ENCODE results near the gene LRRFIP2.
"Not testable (repeated sequence)": the region's sequence is repeated elsewhere in the genome, so short reads cannot be mapped to it uniquely, and the experiment has no call there.

Gene LRRFIP2

DNA sequence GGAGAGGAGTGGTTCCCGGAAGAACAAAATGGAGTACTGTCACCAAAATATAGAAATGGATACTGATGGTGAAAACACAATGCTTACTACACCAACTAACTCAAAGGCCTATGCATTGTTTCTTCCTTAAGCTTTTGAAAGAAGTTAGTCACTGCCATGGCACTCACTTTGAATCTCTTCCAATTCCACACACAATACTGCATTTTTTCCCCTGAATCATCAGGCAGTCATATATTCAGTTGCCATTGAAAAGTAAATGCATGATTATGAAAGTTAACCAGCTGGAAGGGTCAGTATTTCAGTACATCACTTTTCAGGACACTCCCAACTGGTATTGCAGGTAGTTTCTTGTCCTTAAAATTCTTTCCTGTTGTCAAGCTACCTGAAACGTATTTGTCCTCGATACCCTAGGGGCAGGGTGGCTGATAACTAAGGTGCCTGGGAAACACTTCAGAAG lies 9.0 kb upstream of the LRRFIP2 start:
- DNase-seq, result no peak

DNA sequence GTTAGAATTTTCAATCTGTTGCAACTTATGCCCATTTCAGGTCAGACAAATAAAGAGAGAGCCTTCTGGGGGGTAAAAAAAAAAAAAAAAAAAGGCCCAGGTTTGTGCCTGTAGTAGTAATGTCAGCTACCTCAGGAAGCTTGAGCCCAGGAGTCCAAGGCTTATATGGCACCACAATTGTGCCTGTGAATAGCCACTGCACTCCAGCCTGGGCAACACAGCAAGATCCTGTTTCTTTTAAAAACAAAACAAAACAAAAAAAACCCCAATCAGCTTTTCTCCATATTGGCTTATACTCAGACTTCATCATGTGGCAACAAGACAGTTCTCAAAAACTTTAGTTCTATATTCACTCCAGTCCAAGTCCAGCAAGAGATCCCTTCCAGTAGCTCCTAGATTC lies 8.4 kb upstream of the LRRFIP2 start:
- no peak for DNase-seq

DNA sequence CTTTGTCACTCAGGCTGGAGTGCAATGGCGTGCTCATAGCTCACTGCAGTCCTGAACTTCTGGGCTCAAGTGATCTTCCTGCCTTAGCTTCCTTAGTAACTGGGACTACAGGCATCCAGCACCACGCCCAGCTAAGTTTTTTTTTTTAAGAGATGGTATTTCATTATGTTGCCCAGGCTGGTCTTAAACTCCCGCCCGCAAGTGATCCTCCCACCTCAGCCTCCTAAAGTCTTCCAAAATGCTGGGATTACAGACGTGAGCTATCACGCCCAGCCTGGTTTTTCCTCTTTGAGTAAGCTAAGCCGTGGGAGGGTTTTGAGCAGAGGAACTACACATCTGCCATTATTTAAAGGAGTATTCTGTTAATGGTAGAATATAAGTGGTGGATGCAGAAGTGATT lies 7.4 kb upstream of the LRRFIP2 start:
- DNase-seq, result no peak

DNA sequence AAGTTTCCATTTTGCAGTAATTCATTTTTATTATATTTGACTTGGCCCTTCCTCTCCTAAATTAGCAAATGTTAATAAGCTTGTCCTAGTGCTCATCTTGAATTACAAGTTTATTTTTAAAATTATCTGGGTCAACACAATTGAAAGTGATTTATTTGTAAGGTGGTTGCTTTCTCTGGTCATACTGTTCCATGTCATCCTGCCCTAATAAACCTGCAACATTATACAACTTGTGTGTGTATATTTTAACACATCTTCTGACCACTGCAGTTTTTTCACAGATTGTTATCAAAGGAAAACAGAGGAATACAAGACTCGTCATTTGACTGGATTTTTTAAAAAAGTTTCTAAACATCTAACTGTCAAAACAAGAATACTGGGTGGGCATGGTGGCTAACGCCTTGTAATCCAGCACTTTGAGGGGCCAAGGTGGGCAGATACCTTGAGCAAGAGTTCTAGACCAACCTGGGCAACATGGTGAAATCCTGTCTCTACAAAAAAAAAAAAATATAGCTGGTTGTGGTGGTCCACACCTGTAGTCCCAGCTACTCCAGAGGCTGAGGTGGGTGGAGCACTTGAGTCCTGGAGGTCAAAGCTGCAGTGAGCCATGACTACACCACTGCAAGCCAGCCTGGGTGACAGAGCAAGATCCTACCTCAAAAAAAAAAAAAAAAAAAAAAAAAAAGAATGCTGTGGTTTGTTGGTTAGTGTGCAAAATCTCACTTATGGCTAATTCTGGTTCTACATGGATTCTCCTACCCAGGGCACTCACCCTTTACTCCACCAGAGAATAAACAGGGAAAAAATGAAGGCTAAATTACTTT lies 5.0 kb upstream of the LRRFIP2 start:
- no peak for DNase-seq

DNA sequence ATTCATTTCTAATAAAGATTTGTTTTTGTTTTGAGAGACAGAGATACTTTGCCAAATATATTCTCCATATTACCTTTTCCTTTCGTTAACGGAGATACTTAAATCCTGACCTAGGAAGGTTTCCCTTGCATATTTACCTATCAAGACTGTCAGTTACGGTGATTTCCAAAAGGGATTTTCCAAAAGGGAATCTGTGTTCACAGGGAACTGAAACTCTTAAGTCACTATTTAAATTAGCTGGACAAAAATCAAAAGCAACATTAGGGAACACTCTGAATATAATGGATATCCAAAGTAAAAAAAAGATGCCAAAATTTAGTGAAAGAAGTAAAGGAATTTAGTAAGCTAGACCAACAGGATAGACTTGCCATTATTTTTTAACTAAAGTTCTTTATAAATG lies 576 bp downstream of the LRRFIP2 start:
- no peak for DNase-seq

DNA sequence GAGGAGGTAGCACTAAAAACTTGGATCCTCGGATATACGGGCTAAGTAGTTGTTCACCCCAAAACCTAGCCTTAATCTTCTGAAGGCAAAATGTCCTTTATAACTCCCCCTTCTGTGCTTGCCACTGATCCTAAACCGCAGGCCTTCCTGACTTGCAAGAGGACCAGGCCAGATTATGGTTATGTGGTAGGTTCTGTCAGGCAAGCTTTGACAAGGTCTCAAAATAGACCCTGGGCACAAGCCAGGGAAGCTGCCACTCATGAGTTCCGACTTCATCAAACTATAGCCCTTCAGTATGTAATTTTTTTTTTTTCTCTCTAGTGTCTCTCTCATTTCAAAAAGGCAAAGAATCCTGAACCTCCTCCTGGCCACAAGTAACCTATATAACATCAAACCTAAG lies 3.2 kb downstream of the LRRFIP2 start:
- no peak for DNase-seq

DNA sequence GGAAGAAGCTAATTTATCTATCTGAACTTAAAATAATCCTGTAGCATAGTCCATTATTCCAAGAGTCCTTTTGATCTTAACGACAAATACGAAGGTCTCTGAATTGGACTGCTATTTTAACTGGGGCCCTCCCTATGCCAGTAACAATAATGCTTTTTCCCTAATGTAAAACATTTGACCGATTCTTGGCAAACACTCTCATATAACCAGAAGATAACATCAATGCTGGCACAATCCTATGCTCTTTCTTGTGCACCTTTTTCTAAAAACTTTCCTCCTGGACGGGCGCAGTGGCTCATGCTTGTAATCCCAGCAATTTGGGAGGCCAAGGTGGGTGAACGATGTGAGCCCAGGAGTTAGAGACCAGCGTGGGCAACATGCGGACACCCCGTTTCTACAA lies 3.9 kb downstream of the LRRFIP2 start:
- no peak for DNase-seq

DNA sequence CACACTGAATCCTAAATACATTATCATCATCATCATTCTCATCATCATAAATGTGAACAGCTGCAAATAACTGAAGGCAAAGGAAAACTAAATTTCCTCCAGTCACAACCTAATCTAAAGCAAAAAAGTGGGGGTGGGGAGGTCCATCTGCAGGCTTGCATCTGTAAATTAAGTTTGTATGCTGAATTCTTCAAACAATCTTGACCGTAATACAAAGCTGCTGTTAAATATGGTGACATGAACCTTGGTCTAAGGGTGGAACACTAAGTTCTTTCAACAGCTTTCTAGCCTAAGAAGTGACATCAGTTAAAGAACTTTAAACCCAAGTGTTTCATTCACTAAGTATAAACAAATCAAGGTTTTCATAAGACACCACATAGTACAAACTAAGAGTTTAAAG lies 4.3 kb downstream of the LRRFIP2 start:
- no peak for DNase-seq

DNA sequence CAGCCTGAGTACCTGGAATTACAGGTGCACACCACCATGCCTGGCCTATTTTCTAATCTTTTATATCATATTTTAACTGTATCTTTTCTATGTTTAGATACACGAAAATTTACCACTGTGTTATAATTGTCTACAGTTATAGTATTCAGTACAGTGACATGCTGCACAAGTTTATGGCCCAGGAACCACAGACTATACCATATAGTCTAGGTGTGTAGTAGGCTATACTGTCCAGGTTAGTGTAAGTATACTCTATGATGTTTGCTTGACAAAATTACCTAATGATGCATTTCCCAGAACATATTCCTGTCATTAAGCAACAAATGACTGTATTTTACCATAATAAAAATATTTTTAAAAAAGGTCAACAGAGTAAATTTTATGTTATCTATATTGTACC lies 5.5 kb downstream of the LRRFIP2 start:
- no peak for DNase-seq

DNA sequence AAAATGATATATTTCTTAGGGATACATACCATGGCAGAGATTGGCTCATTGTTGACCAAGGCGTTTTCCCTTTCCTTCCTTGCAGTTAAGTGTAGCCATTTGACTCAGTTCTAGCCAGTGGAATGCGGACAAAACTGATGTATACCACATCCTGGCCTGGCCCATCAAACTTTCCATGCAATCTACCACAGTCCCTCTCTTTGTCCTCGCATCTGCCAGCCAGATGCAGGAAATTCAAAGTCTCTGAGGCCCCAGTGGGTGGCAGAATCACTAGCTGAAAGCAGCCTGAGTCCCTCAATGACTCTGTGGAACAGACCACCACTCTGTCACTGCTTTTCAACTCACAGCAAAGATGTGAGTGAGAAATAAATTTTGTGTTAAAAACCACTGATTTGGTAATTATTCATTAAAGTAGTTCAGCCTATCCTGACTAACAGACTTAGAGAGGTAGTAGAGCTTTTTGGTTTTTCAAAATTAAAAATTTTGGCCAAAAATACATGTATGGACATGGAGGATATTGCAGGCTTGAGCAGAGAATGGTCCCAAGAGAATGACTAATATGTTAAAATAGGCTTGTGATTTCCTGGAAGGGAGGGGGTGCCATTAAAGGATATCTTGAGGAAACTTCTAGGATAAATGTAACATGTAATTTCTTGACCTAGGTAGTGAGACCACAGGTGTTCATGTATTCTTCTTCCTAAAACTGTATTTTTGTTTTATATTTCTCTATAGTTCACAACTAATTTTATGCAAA lies 10.9 kb downstream of the LRRFIP2 start:
- no peak for DNase-seq

DNA sequence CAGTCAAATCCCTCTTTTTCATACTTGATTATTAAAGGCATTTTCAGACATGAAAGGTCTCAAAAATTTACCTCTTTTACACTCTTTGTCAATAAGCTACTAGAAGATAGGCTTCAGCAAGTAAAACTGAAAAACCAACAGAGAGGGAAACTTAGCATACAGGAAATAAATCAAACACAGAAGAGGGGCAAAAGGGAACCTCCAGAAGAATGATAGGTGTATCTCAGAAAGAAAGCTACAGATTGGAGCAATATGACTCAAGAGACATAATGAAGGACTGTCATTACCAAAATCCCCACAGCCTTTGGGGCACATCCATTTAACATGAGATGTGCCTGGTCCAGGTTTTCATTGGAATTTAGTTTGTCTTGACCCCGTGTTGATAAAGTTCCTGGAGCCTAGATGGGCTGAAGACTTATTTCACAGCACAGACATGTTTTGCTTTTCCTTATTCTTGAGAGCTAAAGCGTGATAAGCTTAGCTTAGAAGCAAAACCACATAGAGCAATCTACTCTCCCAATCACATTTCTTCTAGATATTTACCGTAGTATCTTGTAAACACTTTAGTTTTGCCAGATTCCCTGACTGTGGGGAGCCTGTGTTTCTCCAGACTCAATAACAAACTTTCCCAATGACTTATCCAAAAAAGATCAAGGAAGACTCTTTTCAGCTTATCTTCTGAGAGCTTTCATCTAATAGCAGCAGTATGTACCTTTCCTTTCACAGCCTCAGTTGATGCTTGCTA lies 11.7 kb downstream of the LRRFIP2 start:
- no peak for DNase-seq

DNA sequence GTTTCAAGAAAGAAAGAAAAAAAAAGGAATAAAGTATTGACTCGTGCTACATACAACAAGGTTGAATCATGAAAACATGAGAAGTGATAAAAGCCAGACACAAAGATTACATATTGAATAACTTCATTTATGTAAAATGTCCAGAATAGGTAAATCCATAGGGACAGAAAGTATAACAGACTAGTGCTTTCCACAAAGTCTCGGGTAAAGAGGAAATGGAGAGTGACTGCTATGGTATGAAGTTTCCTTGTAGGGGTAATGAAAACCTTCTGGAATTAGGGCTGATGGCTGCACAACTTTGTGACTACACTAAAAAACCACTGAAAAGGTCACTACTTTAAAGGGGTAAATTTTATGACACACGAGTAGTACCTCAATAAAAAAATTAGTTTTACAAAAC lies 13.0 kb downstream of the LRRFIP2 start:
- no peak for DNase-seq

DNA sequence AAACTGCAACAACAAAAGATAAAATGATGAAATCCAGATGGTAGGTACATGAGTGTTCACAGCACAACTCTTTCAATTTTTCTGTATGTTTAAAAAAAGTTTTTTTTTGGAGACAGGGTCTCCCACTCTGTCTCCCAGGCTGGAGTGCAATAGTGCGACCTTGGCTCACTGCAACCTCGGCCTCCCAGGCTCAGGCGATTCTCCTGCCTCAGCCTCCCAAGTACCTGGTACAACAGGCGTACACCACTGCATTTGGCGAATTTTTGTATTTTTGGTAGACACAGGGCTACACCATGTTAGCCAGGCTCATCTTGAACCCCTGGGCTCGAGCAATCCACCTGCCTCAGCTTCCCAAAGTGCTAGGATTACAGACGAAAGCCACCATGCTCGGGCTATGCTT lies 18.6 kb downstream of the LRRFIP2 start:
- DNase-seq, result no peak

DNA sequence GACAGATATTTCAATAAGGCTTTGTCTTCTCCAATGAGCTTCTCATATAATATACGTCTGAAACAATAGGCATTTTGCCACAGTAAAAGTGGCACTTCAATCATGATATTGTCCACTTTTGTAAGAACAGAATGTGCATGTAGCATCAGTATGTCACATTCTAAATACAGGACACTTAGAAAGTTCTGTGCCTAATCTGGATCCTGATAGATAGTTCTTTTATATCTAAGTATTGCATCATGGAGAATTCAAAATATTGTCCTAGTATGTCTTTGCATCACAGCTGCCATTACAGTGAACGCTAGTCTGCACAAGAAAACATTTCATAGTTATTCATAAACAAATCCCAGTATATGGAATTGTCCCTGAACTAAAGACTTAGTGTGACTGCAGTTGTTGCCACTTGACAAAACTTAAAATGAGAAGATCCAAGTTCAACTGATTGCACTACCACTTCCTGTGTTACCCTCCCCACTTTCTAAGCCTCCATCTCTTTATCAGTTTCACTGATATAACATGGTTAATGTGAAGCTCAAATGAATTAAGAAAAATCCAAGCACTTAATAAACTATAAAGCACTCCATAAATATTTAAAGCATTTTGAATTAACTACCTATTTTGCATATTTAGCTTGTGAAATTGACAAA lies 19.6 kb downstream of the LRRFIP2 start:
- DNase-seq, result no peak

DNA sequence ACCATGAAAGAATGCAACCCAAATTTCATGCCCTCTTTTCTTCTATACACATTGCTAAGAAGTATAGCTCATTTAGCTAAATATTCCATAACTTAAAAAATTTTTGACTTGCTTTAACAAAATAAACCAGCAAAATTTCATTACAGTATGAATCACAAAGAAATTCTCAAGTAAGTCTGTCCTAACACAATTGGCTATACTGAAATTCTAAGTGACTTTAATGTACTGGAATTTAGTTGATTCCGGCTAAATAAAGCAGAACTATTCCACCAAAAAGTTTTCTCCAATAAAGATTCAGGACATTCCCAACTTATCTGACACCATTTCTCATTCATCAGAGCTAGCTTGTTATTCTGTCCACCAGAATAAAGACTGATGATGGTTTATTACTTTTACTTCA lies 23.8 kb downstream of the LRRFIP2 start:
- DNase-seq, result no peak

DNA sequence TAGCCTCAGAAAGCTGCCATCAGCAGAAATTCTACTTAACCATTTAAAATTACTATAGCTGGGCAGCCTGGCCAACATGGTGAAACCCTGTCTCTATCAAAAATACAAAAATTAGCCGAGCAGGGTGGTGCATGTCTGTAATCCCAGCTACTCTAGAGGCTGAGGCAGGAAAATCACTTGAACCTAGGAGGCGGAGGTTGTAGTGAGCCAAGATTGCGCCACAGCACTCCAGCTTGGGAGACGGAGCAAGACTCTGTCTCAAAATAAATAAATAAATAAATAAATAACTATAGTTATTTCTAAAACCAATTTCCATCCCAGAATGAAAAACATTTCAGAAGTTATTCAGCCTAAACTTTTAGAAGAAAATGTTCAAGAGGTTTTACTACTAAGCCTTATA lies 25.1 kb downstream of the LRRFIP2 start:
- no peak for DNase-seq

DNA sequence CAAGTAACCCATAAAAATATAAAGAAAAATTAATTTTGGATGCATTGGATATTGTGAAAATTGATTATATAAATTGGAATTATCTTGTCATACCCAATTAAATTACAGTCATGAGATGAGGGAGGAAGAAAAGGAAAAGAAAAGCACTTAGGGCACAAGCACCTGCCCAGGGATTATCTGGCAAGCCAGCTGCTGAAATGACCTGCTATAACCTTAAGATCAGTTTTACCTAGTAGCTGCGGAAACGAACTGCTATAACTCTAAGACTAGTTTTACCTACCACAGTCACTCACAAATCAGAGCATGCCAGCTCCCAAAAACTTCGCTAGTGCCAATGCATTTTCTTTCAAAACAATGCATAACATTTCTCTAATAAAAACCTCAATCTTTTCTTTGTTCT lies 26.2 kb downstream of the LRRFIP2 start:
- DNase-seq, result no peak

DNA sequence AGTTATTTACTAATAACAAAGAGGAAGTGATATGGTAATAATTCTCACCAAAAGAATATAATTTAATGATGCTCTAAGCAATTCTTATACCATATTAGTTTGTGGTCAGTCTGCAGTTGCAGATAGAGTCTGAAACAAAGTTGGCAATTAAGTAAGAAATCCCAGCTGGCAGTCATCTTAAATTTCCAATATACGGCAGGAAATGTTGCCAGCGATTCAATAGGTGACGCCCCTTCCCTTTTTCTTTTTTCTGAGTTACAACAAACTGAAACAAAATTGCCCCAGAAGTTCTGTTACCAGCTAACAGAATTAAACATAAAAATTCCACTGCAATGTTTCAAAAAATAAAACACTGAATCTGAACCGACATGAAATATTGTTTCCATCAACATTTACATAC lies 26.7 kb downstream of the LRRFIP2 start:
- DNase-seq, result no peak

DNA sequence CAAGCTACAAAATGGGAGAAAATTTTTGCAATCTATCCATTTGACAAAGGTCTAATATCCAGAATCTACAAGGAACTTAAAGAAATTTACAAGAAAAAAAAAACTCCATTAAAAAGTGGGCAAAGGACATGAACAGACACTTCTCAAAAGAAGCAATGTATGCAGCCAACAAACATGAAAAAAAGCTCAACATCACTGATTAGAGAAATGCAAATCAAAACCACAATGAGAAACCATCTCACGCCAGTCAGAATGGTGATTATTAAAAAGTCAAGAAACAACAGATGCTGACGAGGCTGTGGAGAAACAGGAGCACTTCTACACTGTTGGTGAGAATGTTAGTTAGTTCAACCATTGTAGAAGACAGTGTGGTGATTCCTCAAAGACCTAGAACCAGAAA lies 27.5 kb downstream of the LRRFIP2 start:
- not testable (repeated sequence) for DNase-seq

DNA sequence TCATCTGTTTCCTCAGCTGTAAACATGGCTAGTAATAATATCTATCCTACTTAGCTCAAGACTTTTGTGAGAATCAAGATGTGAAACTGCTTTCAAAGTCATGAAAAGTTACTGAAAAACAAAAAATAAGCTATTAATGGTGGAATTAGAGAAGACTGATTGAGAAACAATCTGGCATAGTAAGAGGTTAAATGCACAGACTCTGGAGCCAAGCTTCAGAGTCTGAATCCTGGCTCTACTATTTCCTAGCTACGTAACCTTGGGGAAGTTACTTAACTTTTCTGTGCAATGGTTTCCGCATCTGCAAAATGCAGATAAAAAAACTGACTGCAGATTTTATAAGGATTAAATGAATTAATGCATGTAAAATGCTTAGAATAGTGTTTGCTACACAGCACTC lies 28.8 kb downstream of the LRRFIP2 start:
- no peak for DNase-seq

DNA sequence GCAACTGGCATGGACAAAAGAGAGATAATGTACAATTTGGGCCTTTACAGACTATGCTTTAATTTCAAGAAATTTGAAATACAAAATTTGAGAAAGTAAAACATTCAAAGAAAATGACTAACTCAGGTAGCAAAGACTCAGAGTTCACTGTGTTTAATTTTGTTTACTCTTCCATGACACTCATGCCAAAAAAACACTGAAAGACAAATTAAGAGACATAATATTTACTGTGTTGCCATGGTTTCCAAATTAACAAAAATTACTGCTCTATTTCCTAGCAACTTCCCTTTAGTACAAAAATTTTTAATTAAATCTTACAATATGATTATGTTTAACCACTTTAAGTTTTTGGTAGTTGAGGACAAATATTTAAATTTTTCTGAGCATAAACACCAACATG lies 29.6 kb downstream of the LRRFIP2 start:
- DNase-seq, result no peak

DNA sequence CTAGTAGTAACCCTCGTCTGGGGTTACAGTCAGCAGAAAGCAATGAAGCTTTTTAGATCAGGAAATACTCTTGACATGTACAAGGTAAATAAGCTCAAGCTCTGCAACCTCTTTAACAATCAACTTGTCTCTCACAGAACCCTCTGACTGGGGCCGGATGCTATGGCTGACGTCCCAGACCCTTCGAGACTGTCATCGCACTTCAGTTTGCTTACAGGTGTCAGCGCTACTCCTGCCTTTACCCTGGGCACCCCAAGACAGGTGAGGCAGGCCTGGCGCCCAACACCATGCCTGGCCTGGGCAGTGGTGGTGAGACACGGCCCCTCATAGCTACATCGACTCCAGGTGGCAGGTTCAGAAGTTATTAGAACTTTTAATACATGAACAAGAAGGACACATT lies 30.6 kb downstream of the LRRFIP2 start:
- no peak for DNase-seq

DNA sequence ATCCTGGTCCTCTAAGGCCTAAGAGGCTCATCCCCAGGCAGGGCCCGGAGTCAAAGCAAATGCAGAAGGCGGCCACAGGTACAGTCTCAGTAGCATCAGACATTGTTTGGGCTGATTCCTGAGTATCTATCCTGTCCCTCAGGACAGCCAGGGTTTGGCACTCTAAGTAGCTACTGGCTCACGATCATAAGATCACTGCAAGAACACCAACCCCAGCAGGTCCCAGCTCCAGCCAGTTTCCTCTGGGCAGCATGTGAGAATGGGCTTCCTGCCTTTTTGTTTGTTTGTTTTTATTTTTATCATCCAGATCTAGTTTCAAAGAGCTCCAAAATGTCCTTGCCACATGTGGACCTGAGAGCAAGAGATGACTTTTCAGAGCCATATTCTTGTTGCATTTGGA lies 32.7 kb downstream of the LRRFIP2 start:
- DNase-seq, result no peak
